K562 (cell line): ENCODE data around the gene SH3RF1. TPM values are rescaled to one million over a fixed set of nuclear protein-coding genes. Genes with fewer than 3 reads are reported as not detected.

Source experiments
- ATAC-seq: fragments of 200-7000 bp; cut with Tn5 transposase; 3 replicates; pipeline ENCODE4 v1.9.1; 2020; ENCODE audit warnings: moderate library complexity
- BruUV-seq: library from RNA; stranded (reverse); fragments of 400-500 nt; replicated peaks from 2 replicates; lab custom pipeline; 2021; lab: Mats Ljungman, UMichigan
- CTCF ChIA-PET: fragments of 300-600 bp; formaldehyde crosslinking; extraction: SDS; loops from one replicate; lab custom pipeline; 2021; ENCODE audit warnings: low intra/inter-chr PET ratio; lab: Yijun Ruan, JAX
- POLR2A ChIA-PET: fragments of 300-600, 350-650 bp; sonication (Branson Sonifier 250); formaldehyde crosslinking; extraction: SDS; loops from one replicate; lab custom pipeline; 2021; ENCODE audit warnings: antibody characterized with exemption, inconsistent platforms; lab: Yijun Ruan, JAX
- DNase-seq, 4 experiments: peaks; one replicate each; pipeline versions ENCODE4 v3.0.0 to v3.0.0-alpha.2; 2011 to 2018; ENCODE audit warnings: low spot score in 3 of 4, mixed read lengths in 3 of 4; ENCODE audit errors: extremely low read depth in 1 of 4
- FAIRE-seq: peaks from 2 replicates; lab custom pipeline; 2011; peaks lifted over from hg19 to GRCh38; lab: Jason Lieb, UNC
- H2AFZ ChIP-seq: 2 replicates; pipeline ENCODE4 v1.6.0; 2011; ENCODE audit warnings: low read depth, low read length, control low read depth, inconsistent platforms
- H3K27ac ChIP-seq: fragments of 200-600 bp; 3 replicates; pipeline ENCODE4 v1.8.0; 2011; ENCODE audit warnings: low read depth, mild to moderate bottlenecking, control low read depth, inconsistent platforms, low read length, moderate library complexity, mixed read lengths; ENCODE audit errors: extremely low read depth
- H3K27me3 ChIP-seq, 2 experiments: fragments of 300-600 bp in 1 of 2; 2 replicates in 1 of 2; 3 replicates in 1 of 2; pipeline versions ENCODE4 v1.6.0 to v1.8.0; 2011; ENCODE audit warnings: inconsistent platforms in 2 of 2, low read length in 2 of 2, mild to moderate bottlenecking in 1 of 2, mixed read lengths in 1 of 2, moderate library complexity in 1 of 2; ENCODE audit not compliant: control insufficient read depth in 2 of 2, insufficient read depth in 2 of 2
- H3K36me3 ChIP-seq: fragments of 300-600 bp; 3 replicates; pipeline ENCODE4 v1.8.0; 2011; ENCODE audit warnings: mild to moderate bottlenecking, low read length, inconsistent platforms; ENCODE audit not compliant: control insufficient read depth, insufficient read depth
- H3K4me1 ChIP-seq, 2 experiments: fragments of 200-600 bp in 1 of 2; replicated peaks in 1 of 2; 2 replicates in 1 of 2; 3 replicates in 1 of 2; pipeline versions ENCODE4 v1.5.1 to v1.8.0; 2011; ENCODE audit warnings: inconsistent platforms in 2 of 2, low read length in 2 of 2, mild to moderate bottlenecking in 1 of 2, mixed read lengths in 1 of 2, moderate library complexity in 1 of 2; ENCODE audit not compliant: control insufficient read depth in 2 of 2, insufficient read depth in 2 of 2
- H3K4me2 ChIP-seq: 2 replicates; pipeline ENCODE4 v1.6.1; 2011; ENCODE audit warnings: low read length, control low read depth, inconsistent platforms, mixed read lengths; ENCODE audit not compliant: insufficient read depth
- H3K4me3 ChIP-seq: fragments of 200-600 bp; sonication (generic), shearing (Covaris generic); 2 replicates; pipeline ENCODE4 v1.5.1; 2016; ENCODE audit warnings: control low read depth, inconsistent platforms
- H3K79me2 ChIP-seq: fragments of 200-600 bp; 3 replicates; pipeline ENCODE4 v1.8.0; 2011; ENCODE audit warnings: low read length, inconsistent platforms; ENCODE audit not compliant: control insufficient read depth, insufficient read depth
- H3K9ac ChIP-seq, 2 experiments: 2 replicates each; pipeline versions ENCODE4 v1.6.0 to v1.6.1; 2011; ENCODE audit warnings: low read depth in 2 of 2, low read length in 2 of 2, control low read depth in 1 of 2, inconsistent platforms in 1 of 2, mild to moderate bottlenecking in 1 of 2, mixed read lengths in 1 of 2; ENCODE audit not compliant: insufficient read depth in 1 of 2
- H3K9me1 ChIP-seq: one replicate; pipeline ENCODE4 v1.6.0; 2011; ENCODE audit warnings: inconsistent platforms, mild to moderate bottlenecking, low read length, moderate library complexity; ENCODE audit not compliant: control insufficient read depth, insufficient read depth
- H3K9me3 ChIP-seq: replicated peaks from 2 replicates; pipeline ENCODE4 v1.5.1; 2011; ENCODE audit warnings: low read depth, low read length, inconsistent platforms; ENCODE audit not compliant: control insufficient read depth, insufficient read depth
- H4K20me1 ChIP-seq: replicated peaks from 2 replicates; pipeline ENCODE4 v1.6.1; 2011; ENCODE audit warnings: low read length, inconsistent platforms, mixed read lengths; ENCODE audit not compliant: control insufficient read depth, insufficient read depth
- ARID3A ChIP-seq: IDR thresholded peaks from 2 replicates; pipeline ENCODE4 v1.6.1; 2012; ENCODE audit warnings: low read depth, low read length, improper control_type of control experiment, borderline replicate concordance
- ETV6 ChIP-seq, 3 experiments: fragments of 150-350 bp in 1 of 3; sonication (generic) in 1 of 3; formaldehyde crosslinking in 1 of 3; IDR thresholded peaks; 2 replicates each; pipeline versions ENCODE4 v1.6.1 to v1.8.0; 2014 to 2022; ENCODE audit warnings: borderline replicate concordance in 2 of 3, low read depth in 2 of 3, antibody characterized with exemption in 1 of 3, low read length in 1 of 3, mild to moderate bottlenecking in 1 of 3, missing genetic modification reagents in 1 of 3
- FUS ChIP-seq: fragments of 200-400 bp; formaldehyde crosslinking; optimal IDR thresholded peaks from 2 replicates; pipeline ENCODE3; 2017; ENCODE audit warnings: low read depth, low read length
- KAT7 ChIP-seq: sonication (generic); formaldehyde crosslinking; IDR thresholded peaks from 2 replicates; pipeline ENCODE4 v1.8.0; 2022; ENCODE audit warnings: missing genetic modification reagents, mild to moderate bottlenecking, borderline replicate concordance
- NR4A1 ChIP-seq, 2 experiments: fragments of 250-450 bp in 1 of 2; fragments of 450-650 bp in 1 of 2; sonication (Bioruptor Pico) in 1 of 2; IDR thresholded peaks; 2 replicates each; pipeline versions ENCODE4 v1.4.0 to v1.6.1; 2016 to 2020; ENCODE audit warnings: mild to moderate bottlenecking in 2 of 2, missing compliant biosample characterization in 1 of 2, missing genetic modification characterization in 1 of 2, moderate library complexity in 1 of 2
- PHTF2 ChIP-seq: fragments of 250-450 bp; sonication (Bioruptor Pico); IDR thresholded peaks from 2 replicates; pipeline ENCODE4 v1.5.0; 2021; ENCODE audit warnings: mild to moderate bottlenecking
- POLR3G ChIP-seq: IDR thresholded peaks from 2 replicates; pipeline ENCODE4 v1.6.1; 2011; ENCODE audit not compliant: insufficient read length, insufficient replicate concordance; ENCODE audit errors: extremely low read depth
- THRA ChIP-seq: fragments of 450-650 bp; IDR thresholded peaks from 2 replicates; pipeline ENCODE4 v1.6.1; 2017; ENCODE audit warnings: mild to moderate bottlenecking, moderate library complexity
- ZNF311 ChIP-seq: fragments of 250-450 bp; sonication (Bioruptor Pico); IDR thresholded peaks from 2 replicates; pipeline ENCODE4 v1.4.0; 2020; ENCODE audit warnings: mild to moderate bottlenecking, moderate library complexity
- ZNF589 ChIP-seq: fragments of 200-800 bp; sonication (Bioruptor generic); IDR thresholded peaks from 2 replicates; pipeline ENCODE4 v1.6.1; 2016; ENCODE audit warnings: low read depth, missing genetic modification characterization, missing compliant biosample characterization
- WGBS: fragments of 100-300 bp; shearing (Covaris generic); methylation state at CpG from one replicate; pipeline ENCODE4 v1.1.6; 2016; ENCODE audit warnings: low coverage, mixed read lengths; ENCODE audit not compliant: insufficient coverage; ENCODE audit errors: missing lambda C conversion rate; 5-methylcytosine and 5-hydroxymethylcytosine counted together
- in situ Hi-C: fragments of 300-500 bp; cut with MboI; formaldehyde crosslinking; loops from 4 replicates; pipeline ENCODE4 v1.15.0; 2018; ENCODE audit warnings: inconsistent platforms, mixed read lengths
- intact Hi-C: fragments of 100-400 bp; cut with micrococcal nuclease; formaldehyde crosslinking; loops from 2 replicates; pipeline ENCODE4 v1.14.2; 2022
- polyA plus RNA-seq, 8 experiments: library from polyadenylated mRNA; depleted of rRNA in 4 of 8; stranded (reverse) in 5 of 8; unstranded in 3 of 8; fragments of >200 nt; fragmentation: Nextera tagmentation in 2 of 8; fragmentation: Illumina TruSeq in 1 of 8; extraction: Ambion mirVana in 2 of 8; extraction: Trizol in 1 of 8; gene quantifications; 2 replicates each; pipeline versions ENCODE4 v1.2.1 to v1.2.3, GENCODE V29; 2011 to 2014; ENCODE audit warnings: inconsistent platforms in 1 of 8, missing spikeins in 1 of 8
- total RNA-seq, 7 experiments: library from RNA; depleted of rRNA in 6 of 7; stranded (reverse); fragments of >200 nt in 6 of 7; fragmentation: Illumina TruSeq in 2 of 7; extraction: Trizol in 2 of 7; gene quantifications; 2 replicates each; pipeline versions ENCODE4 v1.2.1 to v1.2.3, GENCODE V29; 2011 to 2021; ENCODE audit warnings: low replicate concordance in 1 of 7

The SH3RF1 gene
- total and polyA plus RNA-seq, 9 of the 15 experiments (the other 6 are each of a cell fraction or from before 2014, with no cell fraction given): 0.04 to 0.16 (median 0.11) TPM; not detected in 6

GRCh38 chr4:169117591-169118081, 153.1 kb downstream of the SH3RF1 start:
- no peak for FAIRE-seq
- Histone ChIP-seq H3K9me1 (no peaks in the 10 kb centered on the region), H2AFZ (no peak overlapping the region), H3K27ac (no peak overlapping the region), H3K4me3 (no peak overlapping the region), H3K4me1 (no peaks in the 10 kb centered on the region; a peak in 1 of 5 replicates), H3K4me2 (no peak overlapping the region), H3K36me3 (no peaks in the 10 kb centered on the region), H3K27me3 (peaks cover 3 to 21% of the 10 kb centered on the region in 2 experiments; a peak in 4 of 5 replicates), H3K9ac (no peak overlapping the region), H3K79me2 (no peaks in the 10 kb centered on the region), H3K9me3 (no peaks in the 10 kb centered on the region), H4K20me1 (no peaks in the 10 kb centered on the region)
- ChIA-PET POLR2A (no interaction called here), CTCF (no interaction called here)
- intact Hi-C loops (no loop called here), in situ Hi-C loops (no loop called here)
- no TSS peak for BruUV-seq
- TF ChIP-seq POLR3G (no peak), ZNF589 (CRISPR knock-in tag) (no peak), ZNF311 (CRISPR knock-in tag) (no peak), PHTF2 (CRISPR knock-in tag) (no peak), KAT7 (CRISPR knock-in tag) (no peak), ARID3A (no peak), FUS (no peak), THRA (no peak), NR4A1 (CRISPR knock-in tag; IDR thresholded peaks at IDR 0.05) (no peak), NR4A1 (tag; IDR thresholded peaks at IDR 0.05) (no peak), ETV6 (IDR thresholded peaks at IDR 0.05; ENCODE audit: borderline replicate concordance in 1 of 2, low read depth in 2 of 2, low read length in 1 of 2) (no peak), ETV6 (CRISPR knock-in tag; IDR thresholded peaks at IDR 0.05; ENCODE audit: borderline replicate concordance) (no peak)
- DNase-seq: no peak
- WGBS: 1% methylated on average over 7 of the region's 7 CpGs
- ATAC-seq: no peak
